Activated CD4-positive, alpha-beta T cell treated with anti-CD3 and anti-CD28 coated beads for 4 hours (primary cell): ENCODE measurements around the gene CCDC174.

Experiments used
- DNase-seq, 2 donors: peaks; one replicate each; pipeline ENCODE4 v3.0.0-alpha.2; 2020

CCDC174 gene

GRCh38 chr3:14706096-14706495, 54.5 kb downstream of the CCDC174 start:
- DNase-seq = no peak

DNA sequence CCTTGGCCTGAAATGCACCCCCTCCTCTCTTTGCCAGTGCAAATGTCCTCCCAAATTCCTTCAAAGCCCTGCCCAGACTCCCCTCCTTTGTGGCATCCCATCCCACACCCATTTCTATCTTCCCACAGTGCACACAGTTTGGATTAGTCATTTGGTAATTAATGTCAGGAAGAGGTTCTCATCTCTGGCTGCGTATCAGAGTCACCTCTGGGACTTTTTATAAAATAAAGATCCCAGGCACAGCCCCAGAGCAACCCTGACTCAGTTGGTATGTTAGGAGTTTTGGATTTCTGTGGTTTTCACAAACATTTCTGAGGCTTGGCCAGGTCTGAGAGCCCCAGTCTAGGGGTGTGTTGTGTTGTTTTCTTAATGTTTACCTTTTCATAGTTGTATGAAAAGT, 65.0 kb downstream of the CCDC174 start:
- DNase-seq = no peak

GRCh38 chr3:14717307-14717706, 65.7 kb downstream of the CCDC174 start:
- no peak for DNase-seq

GRCh38 chr3:14718539-14718938, 67.0 kb downstream of the CCDC174 start:
- no peak for DNase-seq

DNA sequence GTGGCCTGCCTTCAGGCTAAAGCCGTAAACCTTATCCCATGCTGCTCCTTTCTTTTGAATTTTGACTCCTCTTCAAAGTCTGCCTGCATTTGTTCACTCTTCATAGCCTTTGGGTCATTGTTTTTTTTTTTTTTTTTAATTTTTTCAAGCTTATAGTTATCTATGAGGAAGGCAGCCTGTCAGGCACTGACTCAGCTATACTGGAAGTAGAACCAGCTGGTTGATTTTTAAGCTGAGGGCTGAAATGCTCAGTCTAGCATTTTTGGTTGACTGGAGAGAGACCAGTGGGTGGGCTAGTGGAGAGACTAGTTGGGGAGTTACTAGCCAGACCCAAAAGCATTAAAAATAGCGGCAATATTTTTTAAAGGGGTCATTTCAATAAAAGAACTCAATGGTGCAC, 67.4 kb downstream of the CCDC174 start:
- no peak for DNase-seq

- DNase-seq = no peak
Observed at GRCh38 chr3:14721126-14721864, 69.7 kb downstream of the CCDC174 start.
